Stimulated activated naive CD4-positive, alpha-beta T cell (primary cell): ENCODE data around the gene CACNA1F.

Experiments
- DNase-seq, 6 experiments: peaks; one replicate each; lab custom pipeline; 2025; lab: John Stamatoyannopoulos, UW

Gene CACNA1F

GRCh38 chrX:49233176-49233575 lies at the start of gene CACNA1F:
CACNA1F (minus strand) TSS chrX:49233340; CDS start chrX:49233309, 31 bp downstream.
- DNase-seq, result no peak

GRCh38 chrX:49282647-49283011 lies 49.5 kb upstream of the CACNA1F start:
- no peak for DNase-seq

- DNase-seq, result no peak
Measured at GRCh38 chrX:49278081-49278480, 44.9 kb upstream of the CACNA1F start.

- no peak for DNase-seq
Measured at GRCh38 chrX:49277535-49277830, 44.3 kb upstream of the CACNA1F start.

GRCh38 chrX:49276671-49277534 lies 43.8 kb upstream of the CACNA1F start:
- DNase-seq, result no peak

GRCh38 chrX:49276207-49276606 lies 43.1 kb upstream of the CACNA1F start:
- DNase-seq, result no peak

GRCh38 chrX:49273181-49273727 lies 40.1 kb upstream of the CACNA1F start:
- DNase-seq, result peak in 5 of 6 experiments; percentile 2 to 57 (median 42)

GRCh38 chrX:49272421-49272820 lies 39.3 kb upstream of the CACNA1F start:
- DNase-seq, result peak in 4 of 6 experiments; percentile 3 to 48 (median 24)

- no peak for DNase-seq
Measured at GRCh38 chrX:49271341-49271740, 38.2 kb upstream of the CACNA1F start.

GRCh38 chrX:49270249-49270921 lies 37.2 kb upstream of the CACNA1F start:
- DNase-seq, result peak in 2 of 6 experiments; percentile 9 to 42

GRCh38 chrX:49269767-49270248 lies 36.7 kb upstream of the CACNA1F start, which contains the start of gene PPP1R3F:
PPP1R3F (plus strand) TSS chrX:49269793; CDS start chrX:49269870, 77 bp downstream.
- peak in 4 of 6 experiments; percentile 44 to 83 (median 56) for DNase-seq

GRCh38 chrX:49269010-49269766 lies 36.0 kb upstream of the CACNA1F start:
- DNase-seq, result peak; percentile 93 to 98 (median 94)

GRCh38 chrX:49268702-49269009 lies 35.5 kb upstream of the CACNA1F start:
- DNase-seq, result no peak

- DNase-seq, result no peak
Measured at GRCh38 chrX:49266523-49267445, 33.6 kb upstream of the CACNA1F start.

GRCh38 chrX:49264460-49264859 lies 31.3 kb upstream of the CACNA1F start, which contains the start of gene FOXP3:
FOXP3 (minus strand) TSS chrX:49264710; CDS start chrX:49258505, 6,205 bp downstream.
- DNase-seq, result no peak

- no peak for DNase-seq
Measured at GRCh38 chrX:49263631-49264030, 30.5 kb upstream of the CACNA1F start.

- DNase-seq, result no peak
Measured at GRCh38 chrX:49262603-49263002, 29.5 kb upstream of the CACNA1F start.

GRCh38 chrX:49260221-49260985 lies 27.3 kb upstream of the CACNA1F start:
- no peak for DNase-seq

GRCh38 chrX:49258749-49259124 lies 25.6 kb upstream of the CACNA1F start:
- no peak for DNase-seq
